Activated CD8-positive, alpha-beta memory T cell treated with anti-CD3 and anti-CD28 coated beads for 4 hours (primary cell): ENCODE results near the gene USP17L26.
"Not testable (repeated sequence)": the region's sequence is repeated elsewhere in the genome, so short reads cannot be mapped to it uniquely, and the experiment has no call there.

Source experiments
- DNase-seq, 2 donors: peaks; one replicate each; pipeline ENCODE4 v3.0.0-alpha.2; 2020; ENCODE audit warnings: low read depth in 2 of 2

Gene USP17L26, protein sequence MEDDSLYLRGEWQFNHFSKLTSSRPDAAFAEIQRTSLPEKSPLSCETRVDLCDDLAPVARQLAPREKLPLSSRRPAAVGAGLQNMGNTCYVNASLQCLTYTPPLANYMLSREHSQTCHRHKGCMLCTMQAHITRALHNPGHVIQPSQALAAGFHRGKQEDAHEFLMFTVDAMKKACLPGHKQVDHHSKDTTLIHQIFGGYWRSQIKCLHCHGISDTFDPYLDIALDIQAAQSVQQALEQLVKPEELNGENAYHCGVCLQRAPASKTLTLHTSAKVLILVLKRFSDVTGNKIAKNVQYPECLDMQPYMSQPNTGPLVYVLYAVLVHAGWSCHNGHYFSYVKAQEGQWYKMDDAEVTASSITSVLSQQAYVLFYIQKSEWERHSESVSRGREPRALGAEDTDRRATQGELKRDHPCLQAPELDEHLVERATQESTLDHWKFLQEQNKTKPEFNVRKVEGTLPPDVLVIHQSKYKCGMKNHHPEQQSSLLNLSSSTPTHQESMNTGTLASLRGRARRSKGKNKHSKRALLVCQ

DNA sequence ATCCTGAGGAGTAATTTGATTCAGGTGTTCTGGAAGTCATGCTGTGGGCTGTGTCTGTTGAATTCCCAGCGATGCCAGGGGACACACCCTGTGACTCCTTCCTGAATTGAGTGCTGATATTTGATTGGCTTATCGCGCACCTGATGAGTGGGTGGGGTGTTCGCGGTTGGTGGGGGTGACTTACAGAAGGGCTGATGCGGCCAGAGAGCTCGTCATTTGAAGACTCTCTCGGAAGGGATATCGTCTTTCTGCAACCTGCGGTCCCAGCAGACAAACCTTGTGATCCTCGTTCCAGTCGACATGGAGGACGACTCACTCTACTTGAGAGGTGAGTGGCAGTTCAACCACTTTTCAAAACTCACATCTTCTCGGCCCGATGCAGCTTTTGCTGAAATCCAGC, at the start of gene USP17L26:
Gene USP17L26, plus strand, starts transcription at position 301 of the 400 bp plus-strand sequence. Its CDS starts 0 bp downstream, at position 301.
- not testable (repeated sequence) for DNase-seq

GRCh38 chr4:9324191-9324590, 10.3 kb upstream of the USP17L26 start:
- DNase-seq = not testable (repeated sequence)

- not testable (repeated sequence) for DNase-seq
These were observed 9.6 kb upstream of the USP17L26 start, which contains the start of gene USP17L24 for GRCh38 chr4:9324865-9325264. Gene USP17L24 (plus strand): TSS chr4:9325165. CDS start chr4:9325165, 0 bp downstream.

- DNase-seq = not testable (repeated sequence)
These were observed 4.8 kb upstream of the USP17L26 start, which contains the start of gene USP17L25 for GRCh38 chr4:9329611-9330010. Gene USP17L25 (plus strand): TSS chr4:9329911. CDS start chr4:9329911, 0 bp downstream.

- DNase-seq = not testable (repeated sequence)
These were observed 4.6 kb downstream of the USP17L26 start, which contains the start of gene USP17L5 for GRCh38 chr4:9339103-9339502. Gene USP17L5 (plus strand): TSS chr4:9339403. CDS start chr4:9339403, 0 bp downstream.

- not testable (repeated sequence) for DNase-seq
These were observed 9.4 kb downstream of the USP17L26 start, which contains the start of gene USP17L27 for GRCh38 chr4:9343848-9344247. Gene USP17L27 (plus strand): TSS chr4:9344148. CDS start chr4:9344148, 0 bp downstream.

GRCh38 chr4:9348593-9348992, 14.1 kb downstream of the USP17L26 start, which contains the start of gene USP17L28:
Gene USP17L28 (plus strand): TSS chr4:9348893. CDS start chr4:9348893, 0 bp downstream.
- not testable (repeated sequence) for DNase-seq

DNA sequence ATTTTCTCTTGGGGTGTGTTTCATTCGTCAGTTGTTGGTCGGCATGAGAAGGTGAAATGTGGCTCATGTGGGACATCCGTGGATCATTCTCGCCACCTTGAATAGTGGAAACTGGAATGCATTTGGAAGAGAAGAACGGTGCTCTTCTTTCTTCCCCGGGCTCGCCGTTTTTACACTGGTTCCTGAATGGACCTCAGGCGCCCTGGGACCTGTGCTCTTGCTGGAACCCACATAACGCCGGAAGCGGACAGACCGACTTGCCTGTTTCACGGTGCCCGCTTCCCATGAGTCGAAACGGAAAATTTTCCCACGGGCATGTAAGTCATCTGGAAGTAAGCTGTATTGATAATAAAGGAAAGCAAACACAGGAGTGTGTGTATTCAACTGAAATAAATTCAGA, 16.4 kb downstream of the USP17L26 start:
- not testable (repeated sequence) for DNase-seq

- not testable (repeated sequence) for DNase-seq
These were observed 18.9 kb downstream of the USP17L26 start, which contains the start of gene USP17L29 for GRCh38 chr4:9353338-9353737. Gene USP17L29 (plus strand): TSS chr4:9353638. CDS start chr4:9353638, 0 bp downstream.

DNA sequence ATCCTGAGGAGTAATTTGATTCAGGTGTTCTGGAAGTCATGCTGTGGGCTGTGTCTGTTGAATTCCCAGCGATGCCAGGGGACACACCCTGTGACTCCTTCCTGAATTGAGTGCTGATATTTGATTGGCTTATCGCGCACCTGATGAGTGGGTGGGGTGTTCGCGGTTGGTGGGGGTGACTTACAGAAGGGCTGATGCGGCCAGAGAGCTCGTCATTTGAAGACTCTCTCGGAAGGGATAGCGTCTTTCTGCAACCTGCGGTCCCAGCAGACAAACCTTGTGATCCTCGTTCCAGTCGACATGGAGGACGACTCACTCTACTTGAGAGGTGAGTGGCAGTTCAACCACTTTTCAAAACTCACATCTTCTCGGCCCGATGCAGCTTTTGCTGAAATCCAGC, 28.4 kb downstream of the USP17L26 start, which contains the start of gene USP17L30:
Gene USP17L30, plus strand, starts transcription at position 301 of the 400 bp plus-strand sequence. Its CDS starts 0 bp downstream, at position 301.
- DNase-seq = not testable (repeated sequence)

DNA sequence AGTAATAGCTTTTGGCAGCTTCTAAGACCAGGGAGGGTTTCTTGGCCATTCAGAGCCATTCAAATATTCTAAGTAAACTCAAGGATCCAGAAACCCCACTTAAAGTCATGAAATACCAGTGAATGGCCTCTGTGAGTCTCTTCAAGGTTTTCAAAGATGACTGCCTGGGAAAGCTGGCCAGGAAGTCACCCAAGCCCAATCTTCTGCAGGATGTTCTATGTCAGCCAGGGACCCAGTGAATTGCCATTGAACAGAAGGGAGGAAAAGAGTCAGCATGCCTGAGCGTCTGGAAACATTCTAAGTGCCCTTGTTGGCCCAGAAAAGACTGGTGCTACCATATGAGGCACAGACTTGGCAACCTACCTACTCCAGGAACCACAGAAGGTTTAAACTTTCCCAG, 45.4 kb downstream of the USP17L26 start:
- not testable (repeated sequence) for DNase-seq

- peak in 1 of 2 donors; percentile 32 for DNase-seq
These were observed 46.6 kb downstream of the USP17L26 start for GRCh38 chr4:9381012-9381534.

DNA sequence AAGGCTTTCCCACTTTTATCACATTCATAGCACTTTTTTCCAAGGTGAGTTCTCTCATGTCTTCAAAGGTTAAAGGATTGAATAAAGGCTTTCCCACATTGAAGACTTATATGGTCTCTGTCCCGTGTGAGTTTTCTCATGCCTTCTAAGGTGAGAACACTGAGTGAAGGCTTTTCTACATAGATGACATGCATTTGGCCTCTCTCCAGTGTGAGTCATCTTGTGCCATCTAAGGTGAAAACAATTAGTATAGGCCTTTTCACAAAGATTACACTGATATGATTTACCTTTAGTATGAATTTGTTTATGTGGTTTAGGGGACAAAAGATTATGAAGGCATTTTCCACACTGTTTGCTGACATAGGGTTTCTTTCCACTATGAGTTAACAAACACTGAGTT, 49.7 kb downstream of the USP17L26 start:
- no peak for DNase-seq
